HepG2 (cell line): Measurements from ENCODE around the gene CHMP4B. TPM values are rescaled to one million over a fixed set of nuclear protein-coding genes. Genes with fewer than 3 reads are reported as not detected.

Experiments
- CREM ChIP-seq, 2 experiments: sonication (generic) in 1 of 2; formaldehyde crosslinking in 1 of 2; IDR thresholded peaks; 2 replicates each; pipeline versions ENCODE4 v1.4.0 to v1.6.1; 2016 to 2020; ENCODE audit warnings: antibody characterized with exemption in 1 of 2, mild to moderate bottlenecking in 1 of 2, missing genetic modification reagents in 1 of 2
- ESRRA ChIP-seq: sonication (generic); formaldehyde crosslinking; IDR thresholded peaks from 2 replicates; pipeline ENCODE4 v1.5.1; 2020; ENCODE audit warnings: mild to moderate bottlenecking, low read depth, missing genetic modification reagents
- HDAC6 ChIP-seq: fragments of 200-600 bp; sonication (generic); IDR thresholded peaks from 2 replicates; pipeline ENCODE4 v1.7.0; 2017; ENCODE audit warnings: mild to moderate bottlenecking, antibody characterized with exemption, low read length, low read depth
- HIVEP1 ChIP-seq: sonication (generic); formaldehyde crosslinking; IDR thresholded peaks from 2 replicates; pipeline ENCODE4 v1.4.0; 2020; ENCODE audit warnings: mild to moderate bottlenecking, missing genetic modification reagents
- HNRNPK ChIP-seq: fragments of 200-400 bp; formaldehyde crosslinking; IDR thresholded peaks from 2 replicates; pipeline ENCODE4 v1.6.1; 2018; ENCODE audit warnings: low read length, low read depth, moderate library complexity, mild to moderate bottlenecking; ENCODE audit not compliant: poor library complexity, severe bottlenecking
- HNRNPUL1 ChIP-seq: fragments of 200-400 bp; formaldehyde crosslinking; IDR thresholded peaks from 2 replicates; pipeline ENCODE4 v1.6.1; 2017; ENCODE audit warnings: low read depth, mild to moderate bottlenecking, low read length, moderate library complexity
- IKZF1 ChIP-seq: fragments of 450-650 bp; IDR thresholded peaks from 2 replicates; pipeline ENCODE4 v1.7.1; 2016
- KDM3A ChIP-seq: IDR thresholded peaks from 2 replicates; pipeline ENCODE4 v1.6.1; 2018; ENCODE audit warnings: low read depth, missing compliant biosample characterization
- MYPOP ChIP-seq: sonication (generic); formaldehyde crosslinking; IDR thresholded peaks from 2 replicates; pipeline ENCODE4 v1.8.1; 2023; ENCODE audit warnings: mild to moderate bottlenecking, moderate library complexity, missing genetic modification reagents
- NR2F2 ChIP-seq: IDR thresholded peaks from 2 replicates; pipeline ENCODE4 v1.6.1; 2012; ENCODE audit warnings: low read depth, inconsistent platforms, borderline replicate concordance
- PCBP1 ChIP-seq: fragments of 200-400 bp; formaldehyde crosslinking; IDR thresholded peaks from 2 replicates; pipeline ENCODE4 v1.6.1; 2017; ENCODE audit warnings: mild to moderate bottlenecking, low read depth, low read length, borderline replicate concordance
- POGZ ChIP-seq: sonication (generic); formaldehyde crosslinking; IDR thresholded peaks from 2 replicates; pipeline ENCODE4 v1.4.0; 2020; ENCODE audit warnings: mild to moderate bottlenecking, missing genetic modification reagents
- RBM39 ChIP-seq: fragments of 200-400 bp; formaldehyde crosslinking; IDR thresholded peaks from one replicate; pipeline ENCODE4 v1.6.1; 2018; ENCODE audit warnings: antibody characterized with exemption, mild to moderate bottlenecking, low read depth, low read length; ENCODE audit not compliant: poor library complexity, severe bottlenecking
- RORA ChIP-seq: sonication (generic); formaldehyde crosslinking; IDR thresholded peaks from 2 replicates; pipeline ENCODE4 v1.5.0; 2020; ENCODE audit warnings: mild to moderate bottlenecking, missing genetic modification reagents, moderate library complexity
- RXRB ChIP-seq: IDR thresholded peaks from 2 replicates; pipeline ENCODE4 v1.6.1; 2016; ENCODE audit warnings: borderline replicate concordance, missing genetic modification reagents, missing compliant biosample characterization
- ZC3H13 ChIP-seq: sonication (generic); formaldehyde crosslinking; IDR thresholded peaks from 2 replicates; pipeline ENCODE4 v1.8.1; 2023; ENCODE audit warnings: mild to moderate bottlenecking, missing genetic modification reagents, moderate library complexity
- ZEB1 ChIP-seq: IDR thresholded peaks from 2 replicates; pipeline ENCODE4 v1.6.1; 2012; ENCODE audit warnings: mild to moderate bottlenecking, low read depth, inconsistent platforms; ENCODE audit not compliant: insufficient replicate concordance
- ZNF20 ChIP-seq: sonication (generic); formaldehyde crosslinking; IDR thresholded peaks from 2 replicates; pipeline ENCODE4 v1.4.0; 2020; ENCODE audit warnings: mild to moderate bottlenecking, moderate library complexity, missing genetic modification reagents
- ZNF274 ChIP-seq: sonication (generic); formaldehyde crosslinking; IDR thresholded peaks from 2 replicates; pipeline ENCODE4 v1.5.1; 2020; ENCODE audit warnings: mild to moderate bottlenecking, missing genetic modification reagents
- ZNF3 ChIP-seq: IDR thresholded peaks from 2 replicates; pipeline ENCODE4 v1.7.0; 2017; ENCODE audit warnings: inconsistent platforms
- ZNF335 ChIP-seq: sonication (generic); formaldehyde crosslinking; IDR thresholded peaks from 2 replicates; pipeline ENCODE4 v1.4.0; 2020; ENCODE audit warnings: missing genetic modification reagents
- ZNF503 ChIP-seq: sonication (generic); formaldehyde crosslinking; IDR thresholded peaks from 2 replicates; pipeline ENCODE4 v1.4.0; 2020; ENCODE audit warnings: missing genetic modification reagents
- ZNF513 ChIP-seq: sonication (generic); formaldehyde crosslinking; conservative IDR thresholded peaks from 2 replicates; pipeline ENCODE4 v1.5.0; 2020; ENCODE audit warnings: missing genetic modification reagents
- ZNF546 ChIP-seq: sonication (generic); formaldehyde crosslinking; conservative IDR thresholded peaks from 2 replicates; pipeline ENCODE4 v1.8.1; 2023; ENCODE audit warnings: mild to moderate bottlenecking, missing genetic modification reagents
- ZNF75D ChIP-seq: sonication (generic); formaldehyde crosslinking; IDR thresholded peaks from 2 replicates; pipeline ENCODE4 v1.8.1; 2023; ENCODE audit warnings: missing genetic modification reagents, mild to moderate bottlenecking, borderline replicate concordance
- polyA plus RNA-seq, 8 experiments: library from polyadenylated mRNA; depleted of rRNA in 3 of 8; stranded (reverse) in 7 of 8; unstranded in 1 of 8; fragments of >200 nt; fragmentation: Illumina TruSeq in 4 of 8; extraction: Trizol in 4 of 8; gene quantifications; 2 replicates each; pipeline versions ENCODE4 v1.2.1 to v1.2.3, GENCODE V29; 2011 to 2016; ENCODE audit warnings: low read depth in 4 of 8, missing spikeins in 1 of 8, mixed read lengths in 1 of 8; ENCODE audit not compliant: insufficient read depth in 1 of 8
- total RNA-seq, 5 experiments: library from RNA; depleted of rRNA; stranded (reverse); fragments of >200 nt; fragmentation: Illumina TruSeq; extraction: Trizol; gene quantifications; 2 replicates each; pipeline ENCODE4 v1.2.3, GENCODE V29; 2016; ENCODE audit warnings: low read depth in 1 of 5
- TF ChIP-seq, protein P1 (sequence below): sonication (generic); formaldehyde crosslinking; IDR thresholded peaks from 2 replicates; pipeline ENCODE4 v1.4.0; 2020; ENCODE audit warnings: missing genetic modification reagents

Gene CHMP4B
- total and polyA plus RNA-seq, 2 of the 13 experiments (the other 11 are each of a cell fraction or from before 2014, with no cell fraction given): 40.1 to 45.6 TPM

DNA sequence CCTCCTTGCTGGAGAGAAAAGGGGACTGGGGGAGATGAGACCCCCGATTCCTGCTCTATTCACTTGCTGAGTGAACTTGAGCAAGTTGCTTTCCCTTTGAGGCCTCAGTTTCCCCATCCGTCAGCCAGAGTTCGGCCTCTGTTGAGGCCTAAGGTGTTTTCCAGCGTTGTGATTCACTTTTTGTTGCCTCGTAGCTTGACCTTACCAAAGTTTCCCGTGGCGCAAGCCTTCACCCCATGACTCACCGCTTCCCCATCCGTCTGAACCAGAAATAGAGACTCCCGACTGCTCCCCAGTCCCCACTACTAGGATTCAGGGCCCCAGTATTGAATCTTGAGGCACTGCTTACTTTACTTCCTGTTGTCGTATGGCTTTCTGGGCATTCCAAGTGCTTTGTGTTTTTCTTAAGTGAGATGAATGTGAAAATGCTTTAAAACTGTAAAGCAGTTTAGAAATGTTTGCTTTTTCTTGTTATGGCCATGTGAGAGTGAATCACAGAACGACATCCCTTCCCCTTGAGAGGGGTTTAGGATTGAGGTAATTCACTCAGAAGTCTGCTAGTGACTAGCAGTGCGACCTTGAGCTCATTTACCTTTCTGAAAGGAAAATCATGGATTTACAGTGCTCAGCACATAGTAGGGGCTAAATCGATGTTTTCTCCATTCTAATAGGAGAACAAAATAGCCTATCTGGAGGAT lies 1.2 kb downstream of the CHMP4B start (continued):
- TF ChIP-seq MYPOP (CRISPR knock-in tag) (peak; percentile 40; the same call in 1 of the 2 replicates), ZNF335 (CRISPR knock-in tag) (0 out of 2 replicates have a peak, but pooled peaks have one; percentile 21), HNRNPUL1 (no peak), ZNF503 (0 out of 2 replicates have a peak, but pooled peaks have one; percentile 28), ZNF546 (CRISPR knock-in tag) (peak; percentile 32; the same call in 1 of the 2 replicates), ZNF20 (CRISPR knock-in tag) (no peak), HIVEP1 (CRISPR knock-in tag) (peak; percentile 68; the same call in 1 of the 2 replicates), HNRNPK (no peak), ZEB1 (no peak), POGZ (peak; percentile 27; the same call in 1 of the 2 replicates), IKZF1 (no peak), ZNF513 (CRISPR knock-in tag) (no peak), KDM3A (CRISPR knock-in tag) (0 out of 2 replicates have a peak, but pooled peaks have one; percentile 40), RXRB (CRISPR knock-in tag) (no peak), ZNF75D (CRISPR knock-in tag) (no peak), RORA (CRISPR knock-in tag) (no peak), RBM39 (no peak), NR2F2 (0 out of 2 replicates have a peak, but pooled peaks have one; percentile 9), HDAC6 (no peak), ZC3H13 (CRISPR knock-in tag) (no peak), PCBP1 (no peak), ESRRA (CRISPR knock-in tag) (no peak), CREM (IDR thresholded peaks at IDR 0.05) (0 out of 2 replicates have a peak, but pooled peaks have one; percentile 27), CREM (CRISPR knock-in tag; IDR thresholded peaks at IDR 0.05) (no peak), ZNF274 (CRISPR knock-in tag) (peak; percentile 82; the same call in 1 of the 2 replicates), ZNF3 (0 out of 2 replicates have a peak, but pooled peaks have one; percentile 2)
- TF ChIP-seq, protein P1, sequence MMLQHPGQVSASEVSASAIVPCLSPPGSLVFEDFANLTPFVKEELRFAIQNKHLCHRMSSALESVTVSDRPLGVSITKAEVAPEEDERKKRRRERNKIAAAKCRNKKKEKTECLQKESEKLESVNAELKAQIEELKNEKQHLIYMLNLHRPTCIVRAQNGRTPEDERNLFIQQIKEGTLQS (CRISPR knock-in tag): peak; percentile 53
